H1 (cell line): ENCODE data around the gene COA1. TPM values are rescaled to one million over a fixed set of nuclear protein-coding genes. Genes with fewer than 3 reads are reported as not detected.

Experiments
- CTCF ChIA-PET: fragments of 300-600 bp; sonication (Branson Sonifier 250); formaldehyde crosslinking; loops from one replicate; lab custom pipeline; 2021; ENCODE audit not compliant: partially characterized antibody; lab: Charles Lee
- POLR2A ChIA-PET: fragments of 300-600 bp; sonication (Branson Sonifier 250); formaldehyde crosslinking; loops from one replicate; lab custom pipeline; 2021; ENCODE audit warnings: inconsistent platforms; ENCODE audit not compliant: partially characterized antibody; lab: Charles Lee
- DNase-seq, 2 experiments: peaks; one replicate each; pipeline versions ENCODE4 v3.0.0 to v3.0.0-alpha.2; 2010 to 2022; ENCODE audit warnings: low spot score in 2 of 2, low read depth in 1 of 2, mixed read lengths in 1 of 2
- FAIRE-seq: peaks from 2 replicates; lab custom pipeline; 2011; peaks lifted over from hg19 to GRCh38; lab: Jason Lieb, UNC
- H2AFZ ChIP-seq: 2 replicates; pipeline ENCODE4 v1.8.1; 2012; ENCODE audit warnings: low read length, inconsistent platforms
- H2AK5ac ChIP-seq: 2 replicates; pipeline ENCODE4 v1.6.1; 2013; ENCODE audit warnings: low read depth, low read length
- H2BK120ac ChIP-seq: replicated peaks from 2 replicates; pipeline ENCODE3; 2013; ENCODE audit warnings: low read depth, low read length, inconsistent platforms
- H2BK12ac ChIP-seq: 2 replicates; pipeline ENCODE4 v1.6.1; 2013; ENCODE audit warnings: low read depth, low read length
- H2BK15ac ChIP-seq: 2 replicates; pipeline ENCODE4 v1.6.1; 2013; ENCODE audit warnings: low read length
- H2BK20ac ChIP-seq: 2 replicates; pipeline ENCODE4 v1.6.1; 2013; ENCODE audit warnings: low read length
- H2BK5ac ChIP-seq: 2 replicates; pipeline ENCODE4 v1.6.1; 2013; ENCODE audit warnings: low read depth, low read length
- H3K14ac ChIP-seq: 2 replicates; pipeline ENCODE4 v1.6.1; 2013; ENCODE audit warnings: inconsistent platforms; ENCODE audit not compliant: insufficient read length
- H3K18ac ChIP-seq: 2 replicates; pipeline ENCODE4 v1.6.1; 2013; ENCODE audit warnings: low read length; ENCODE audit errors: extremely low read depth
- H3K23ac ChIP-seq: 2 replicates; pipeline ENCODE4 v1.6.1; 2013; ENCODE audit warnings: inconsistent platforms; ENCODE audit not compliant: insufficient read length
- H3K23me2 ChIP-seq: 2 replicates; pipeline ENCODE4 v1.6.1; 2013; ENCODE audit warnings: low read depth, low read length
- H3K27ac ChIP-seq: 2 replicates; pipeline ENCODE4 v1.6.1; 2011; ENCODE audit warnings: low read depth, low read length, inconsistent platforms
- H3K27me3 ChIP-seq, 4 experiments: replicated peaks in 1 of 4; 1 replicate in 1 of 4; 2 replicates in 3 of 4; pipeline versions ENCODE4 v1.6.1 to v1.8.1; 2011 to 2013; ENCODE audit warnings: low read length in 3 of 4, mild to moderate bottlenecking in 3 of 4, inconsistent platforms in 2 of 4, mixed read lengths in 2 of 4, moderate library complexity in 1 of 4; ENCODE audit not compliant: control insufficient read depth in 3 of 4, insufficient read depth in 3 of 4; ENCODE audit errors: extremely low read depth in 1 of 4
- H3K36me3 ChIP-seq, 4 experiments: 2 replicates each; pipeline versions ENCODE4 v1.6.1 to v1.8.1; 2011 to 2013; ENCODE audit warnings: mild to moderate bottlenecking in 4 of 4, low read length in 3 of 4, moderate library complexity in 2 of 4, control low read depth in 1 of 4, inconsistent platforms in 1 of 4; ENCODE audit not compliant: insufficient read depth in 4 of 4, control insufficient read depth in 2 of 4
- H3K4ac ChIP-seq: replicated peaks from 2 replicates; pipeline ENCODE3; 2013; ENCODE audit warnings: low read length, low read depth, mixed read lengths, inconsistent platforms; ENCODE audit not compliant: insufficient read length
- H3K4me1 ChIP-seq, 4 experiments: replicated peaks in 1 of 4; 1 replicate in 1 of 4; 2 replicates in 3 of 4; pipeline versions ENCODE4 v1.6.1 to v1.8.1; 2011 to 2013; ENCODE audit warnings: low read length in 3 of 4, inconsistent platforms in 2 of 4, mixed read lengths in 1 of 4; ENCODE audit not compliant: insufficient read depth in 4 of 4, control insufficient read depth in 3 of 4
- H3K4me2 ChIP-seq, 2 experiments: 2 replicates each; pipeline versions ENCODE4 v1.6.1 to v1.8.1; 2011 to 2013; ENCODE audit warnings: low read depth in 2 of 2, low read length in 2 of 2, control low read depth in 1 of 2, inconsistent platforms in 1 of 2, mild to moderate bottlenecking in 1 of 2; ENCODE audit not compliant: insufficient read depth in 1 of 2
- H3K4me3 ChIP-seq, 4 experiments: fragments of 200-600, 300-600 bp in 1 of 4; sonication (generic), shearing (Covaris generic), sonication (Bioruptor Twin) in 1 of 4; 2 replicates each; pipeline versions ENCODE4 v1.5.1 to v1.8.1; 2011 to 2016; ENCODE audit warnings: low read length in 4 of 4, low read depth in 3 of 4, control low read depth in 2 of 4, inconsistent platforms in 2 of 4, mild to moderate bottlenecking in 2 of 4, mixed read lengths in 1 of 4, moderate library complexity in 1 of 4; ENCODE audit not compliant: insufficient read depth in 2 of 4; ENCODE audit errors: extremely low read depth in 1 of 4
- H3K56ac ChIP-seq: replicated peaks from 2 replicates; pipeline ENCODE3; 2013; ENCODE audit warnings: low read depth, mild to moderate bottlenecking, mixed read lengths, low read length, inconsistent platforms; ENCODE audit not compliant: insufficient read length
- H3K79me1 ChIP-seq: 2 replicates; pipeline ENCODE4 v1.6.1; 2013; ENCODE audit warnings: low read depth, low read length, control low read depth
- H3K79me2 ChIP-seq, 2 experiments: 2 replicates each; pipeline versions ENCODE4 v1.6.1 to v1.8.1; 2012 to 2013; ENCODE audit warnings: low read length in 2 of 2, mild to moderate bottlenecking in 2 of 2, inconsistent platforms in 1 of 2; ENCODE audit not compliant: insufficient read depth in 2 of 2, control insufficient read depth in 1 of 2
- H3K9ac ChIP-seq, 4 experiments: replicated peaks in 1 of 4; 1 replicate in 1 of 4; 2 replicates in 3 of 4; pipeline versions ENCODE4 v1.6.1 to v1.8.1; 2011 to 2013; ENCODE audit warnings: low read depth in 3 of 4, low read length in 3 of 4, control low read depth in 2 of 4, mild to moderate bottlenecking in 2 of 4, moderate library complexity in 2 of 4, inconsistent platforms in 1 of 4; ENCODE audit errors: extremely low read depth in 1 of 4
- H3K9me3 ChIP-seq, 2 experiments: 2 replicates each; pipeline versions ENCODE4 v1.6.1 to v1.8.1; 2012 to 2013; ENCODE audit warnings: mild to moderate bottlenecking in 2 of 2, moderate library complexity in 2 of 2, control low read depth in 1 of 2, inconsistent platforms in 1 of 2, low read depth in 1 of 2, low read length in 1 of 2, mixed read lengths in 1 of 2; ENCODE audit not compliant: insufficient read depth in 2 of 2
- H4K20me1 ChIP-seq, 2 experiments: replicated peaks in 1 of 2; 2 replicates each; pipeline versions ENCODE3 to v1.8.1; 2011 to 2013; ENCODE audit warnings: inconsistent platforms in 2 of 2, low read length in 2 of 2, mild to moderate bottlenecking in 1 of 2; ENCODE audit not compliant: insufficient read depth in 2 of 2, control insufficient read depth in 1 of 2
- H4K5ac ChIP-seq: 2 replicates; pipeline ENCODE4 v1.6.1; 2013; ENCODE audit warnings: low read length, low read depth, mixed read lengths, inconsistent platforms; ENCODE audit not compliant: insufficient read length
- H4K8ac ChIP-seq: 2 replicates; pipeline ENCODE4 v1.8.0; 2013; ENCODE audit warnings: mild to moderate bottlenecking, moderate library complexity, low read length, inconsistent platforms; ENCODE audit not compliant: insufficient read depth; ENCODE audit errors: extremely low read depth
- H4K91ac ChIP-seq: replicated peaks from 2 replicates; pipeline ENCODE3; 2013; ENCODE audit warnings: low read length, mixed read lengths, inconsistent platforms; ENCODE audit not compliant: insufficient read length
- ASH2L ChIP-seq: fragments of 200-600, 300-600 bp; sonication (generic); IDR thresholded peaks from one replicate; pipeline ENCODE4 v1.7.1; 2017; ENCODE audit warnings: low read length
- CBX5 ChIP-seq: fragments of 300-800, 300-1000 bp; sonication (generic); IDR thresholded peaks from 2 replicates; pipeline ENCODE4 v1.7.1; 2016; ENCODE audit warnings: antibody characterized with exemption, low read length, low read depth
- EGR1 ChIP-seq: IDR thresholded peaks from 2 replicates; pipeline ENCODE4 v1.6.1; 2011; ENCODE audit warnings: low read depth, low read length, borderline replicate concordance
- EP300 ChIP-seq, 2 experiments: IDR thresholded peaks; 1 replicate in 1 of 2; 2 replicates in 1 of 2; pipeline ENCODE4 v1.6.1; 2011 to 2012; ENCODE audit warnings: low read depth in 2 of 2, low read length in 2 of 2, mild to moderate bottlenecking in 2 of 2, borderline replicate concordance in 1 of 2, inconsistent platforms in 1 of 2, moderate library complexity in 1 of 2
- KDM1A ChIP-seq: fragments of 200-600, 300-600 bp; sonication (generic); IDR thresholded peaks from 2 replicates; pipeline ENCODE4 v1.7.1; 2016; ENCODE audit warnings: mild to moderate bottlenecking, low read length, borderline replicate concordance
- KDM4A ChIP-seq: IDR thresholded peaks from one replicate; pipeline ENCODE4 v1.7.1; 2012; ENCODE audit warnings: low read depth, mild to moderate bottlenecking, moderate library complexity, low read length, inconsistent platforms; ENCODE audit not compliant: severe bottlenecking
- POU5F1 ChIP-seq: IDR thresholded peaks from 2 replicates; pipeline ENCODE4 v1.6.1; 2011; ENCODE audit warnings: low read depth, mild to moderate bottlenecking, low read length, moderate library complexity
- RAD21 ChIP-seq, 2 experiments: IDR thresholded peaks in 1 of 2; conservative IDR thresholded peaks in 1 of 2; 2 replicates each; pipeline ENCODE4 v1.6.1; 2011; ENCODE audit warnings: low read depth in 2 of 2, low read length in 2 of 2, improper control_type of control experiment in 1 of 2, inconsistent platforms in 1 of 2, mild to moderate bottlenecking in 1 of 2, moderate library complexity in 1 of 2
- RBBP5 ChIP-seq: IDR thresholded peaks from 2 replicates; pipeline ENCODE4 v1.7.1; 2012; ENCODE audit warnings: low read depth, mild to moderate bottlenecking, inconsistent platforms, low read length, moderate library complexity, borderline replicate concordance
- SAP30 ChIP-seq: fragments of 300-600 bp; sonication (generic); IDR thresholded peaks from 2 replicates; pipeline ENCODE4 v1.7.1; 2012; ENCODE audit warnings: low read length, moderate library complexity, mild to moderate bottlenecking, inconsistent platforms; ENCODE audit not compliant: insufficient read depth, insufficient replicate concordance
- SIRT6 ChIP-seq: IDR thresholded peaks from one replicate; pipeline ENCODE4 v1.7.1; 2012; ENCODE audit warnings: low read length, inconsistent platforms
- SRF ChIP-seq: IDR thresholded peaks from 2 replicates; pipeline ENCODE4 v1.6.1; 2011; ENCODE audit warnings: mild to moderate bottlenecking, low read depth, low read length, moderate library complexity
- TAF7 ChIP-seq: optimal IDR thresholded peaks from 2 replicates; pipeline ENCODE3; 2011; ENCODE audit warnings: low read depth, mild to moderate bottlenecking, inconsistent platforms, low read length, moderate library complexity, borderline replicate concordance
- WGBS, 2 experiments: shearing (Covaris generic) in 1 of 2; methylation state at CpG; one replicate each; pipeline versions ENCODE4 v1.1.6 to v1.1.7; 2013 to 2015; ENCODE audit warnings: low lambda C conversion rate in 2 of 2, mixed read lengths in 2 of 2, inconsistent platforms in 1 of 2, low coverage in 1 of 2, missing lambda C conversion rate in 1 of 2; ENCODE audit not compliant: insufficient replicate concordance in 2 of 2, insufficient coverage in 1 of 2, insufficient read length in 1 of 2; ENCODE audit errors: extremely low coverage in 1 of 2, missing lambda C conversion rate in 1 of 2; 5-methylcytosine and 5-hydroxymethylcytosine counted together
- polyA plus RNA-seq, 7 experiments: library from polyadenylated mRNA; depleted of rRNA in 3 of 7; stranded (reverse) in 5 of 7; unstranded in 2 of 7; fragments of >200 nt in 5 of 7; fragments of 200-250 nt in 2 of 7; gene quantifications; 1 replicate in 5 of 7; 2 replicates in 1 of 7; 4 replicates in 1 of 7; pipeline versions ENCODE4 v1.2.1 to v1.2.3, GENCODE V29; 2011 to 2013; ENCODE audit warnings: missing spikeins in 2 of 7, mixed read lengths in 2 of 7
- total RNA-seq: library from RNA; stranded (reverse); fragmentation: NEBNext Ultra II Directional; extraction: Animal tissue kit (Norgen Biotek cat#: 25700); gene quantifications from 2 replicates; pipeline ENCODE4 v1.2.1, GENCODE V29; 2021

COA1 gene
- total and polyA plus RNA-seq, 2 of the 8 experiments (the other 6 are each of a cell fraction or from before 2014, with no cell fraction given): 98.6 to 143 TPM

GRCh38 chr7:43631559-43631958, 97.8 kb downstream of the COA1 start:
- WGBS, 2 experiments: 100% methylated on average over 2 of the region's 2 CpGs; no CpG with 5 or more reads in 1 of the 2 experiments
- no peak overlapping the region for H3K18ac ChIP-seq
- H2BK5ac ChIP-seq: no peak overlapping the region
- no peak overlapping the region for H2BK12ac ChIP-seq
- H3K9me3 ChIP-seq: no peaks in the 10 kb centered on the region
- no peak overlapping the region for H3K23ac ChIP-seq
- no peak overlapping the region for H4K8ac ChIP-seq
- H3K4me3 ChIP-seq: no peak overlapping the region
- H3K14ac ChIP-seq: no peak overlapping the region
- H3K56ac ChIP-seq: no peak overlapping the region
- no peak overlapping the region for H2AFZ ChIP-seq
- no peak overlapping the region for H4K91ac ChIP-seq
- no peak overlapping the region for H2AK5ac ChIP-seq
- H2BK20ac ChIP-seq: no peak overlapping the region
- no peak overlapping the region for H3K9ac ChIP-seq
- no peaks in the 10 kb centered on the region for H3K4me1 ChIP-seq
- H2BK120ac ChIP-seq: no peak overlapping the region
- H3K36me3 ChIP-seq: peaks cover 0 to 39% (median 23%) of the 10 kb centered on the region in 4 experiments; a peak in 7 of 8 replicates
- no peaks in the 10 kb centered on the region for H3K27me3 ChIP-seq
- no peak overlapping the region for H3K4me2 ChIP-seq
- H4K5ac ChIP-seq: no peak overlapping the region
- no peak overlapping the region for H3K4ac ChIP-seq
- peaks cover 0 to 1% of the 10 kb centered on the region in 2 experiments for H4K20me1 ChIP-seq
- no peaks in the 10 kb centered on the region for H3K79me2 ChIP-seq
- ChIA-PET POLR2A (no interaction called here), CTCF (no interaction called here)
- FAIRE-seq (no peak), DNase-seq (no peak)
- H2BK15ac ChIP-seq: no peak overlapping the region
- H3K23me2 ChIP-seq: no peaks in the 10 kb centered on the region
- no peaks in the 10 kb centered on the region for H3K79me1 ChIP-seq
- no peak overlapping the region for H3K27ac ChIP-seq
- TF ChIP-seq ASH2L (no peak), EGR1 (no peak), CBX5 (no peak), EP300 (IDR thresholded peaks at IDR 0.05; ENCODE audit: borderline replicate concordance in 1 of 2, low read depth in 2 of 2, low read length in 2 of 2) (no peak), SAP30 (no peak), POU5F1 (no peak), TAF7 (no peak), SIRT6 (no peak), KDM4A (no peak), SRF (no peak), RAD21 (IDR thresholded peaks at IDR 0.05 in 1 of 2, conservative IDR thresholded peaks at IDR 0.05 in 1 of 2; ENCODE audit: low read depth in 2 of 2, low read length in 2 of 2) (no peak), KDM1A (no peak), RBBP5 (no peak)
